H9 (cell line): Measurements from ENCODE around the gene MYMX. TPM values are rescaled to one million over a fixed set of nuclear protein-coding genes. Genes with fewer than 3 reads are reported as not detected.
A peak's percentile ranks its signal among the peaks of the same experiment; 100 is the strongest.

ENCODE experiments used
- DNase-seq: peaks from one replicate; pipeline ENCODE4 v3.0.0-alpha.2; 2017
- H2AFZ ChIP-seq: one replicate; pipeline ENCODE4 v1.6.1; 2013; ENCODE audit warnings: mild to moderate bottlenecking, low read length, control low read depth, moderate library complexity
- H2AK5ac ChIP-seq: 2 replicates; pipeline ENCODE4 v1.6.1; 2013; ENCODE audit warnings: low read length, control low read depth, mixed read lengths; ENCODE audit not compliant: insufficient read length
- H2BK120ac ChIP-seq: one replicate; pipeline ENCODE4 v1.6.1; 2013; ENCODE audit warnings: low read depth, mild to moderate bottlenecking, low read length, control low read depth, inconsistent platforms; ENCODE audit not compliant: poor library complexity, severe bottlenecking
- H2BK12ac ChIP-seq: 2 replicates; pipeline ENCODE4 v1.6.1; 2013; ENCODE audit warnings: low read length, control low read depth, mixed read lengths, low read depth; ENCODE audit not compliant: insufficient read length
- H2BK15ac ChIP-seq: 2 replicates; pipeline ENCODE4 v1.6.1; 2013; ENCODE audit warnings: low read depth, low read length, control low read depth
- H2BK20ac ChIP-seq: one replicate; pipeline ENCODE4 v1.6.1; 2013; ENCODE audit warnings: low read depth, mild to moderate bottlenecking, low read length, control low read depth, inconsistent platforms; ENCODE audit not compliant: poor library complexity, severe bottlenecking
- H2BK5ac ChIP-seq: 2 replicates; pipeline ENCODE4 v1.6.1; 2013; ENCODE audit warnings: low read length, control low read depth, mixed read lengths; ENCODE audit not compliant: insufficient read length
- H3K14ac ChIP-seq: 2 replicates; pipeline ENCODE4 v1.6.1; 2013; ENCODE audit warnings: low read length, control low read depth; ENCODE audit not compliant: insufficient read depth
- H3K18ac ChIP-seq: 2 replicates; pipeline ENCODE4 v1.6.1; 2013; ENCODE audit warnings: low read depth, mild to moderate bottlenecking, mixed read lengths, low read length, control low read depth; ENCODE audit not compliant: insufficient read length
- H3K23ac ChIP-seq: 2 replicates; pipeline ENCODE4 v1.6.1; 2013; ENCODE audit warnings: low read length, control low read depth, mixed read lengths, low read depth; ENCODE audit not compliant: insufficient read length
- H3K23me2 ChIP-seq: 2 replicates; pipeline ENCODE4 v1.6.1; 2013; ENCODE audit warnings: low read depth, mild to moderate bottlenecking, mixed read lengths, low read length, control low read depth; ENCODE audit not compliant: insufficient read length, poor library complexity, severe bottlenecking
- H3K27ac ChIP-seq: 2 replicates; pipeline ENCODE4 v1.5.1; 2013; ENCODE audit warnings: low read length, control low read depth, mixed read lengths, low read depth; ENCODE audit not compliant: insufficient read length
- H3K27me3 ChIP-seq: 2 replicates; pipeline ENCODE4 v1.6.1; 2013; ENCODE audit warnings: low read length, control low read depth, inconsistent platforms; ENCODE audit not compliant: insufficient read depth
- H3K4ac ChIP-seq: 2 replicates; pipeline ENCODE4 v1.6.1; 2013; ENCODE audit warnings: low read depth, mild to moderate bottlenecking, control low read depth, inconsistent platforms, low read length, moderate library complexity
- H3K4me1 ChIP-seq: 2 replicates; pipeline ENCODE4 v1.6.1; 2013; ENCODE audit warnings: low read length, control low read depth, inconsistent platforms; ENCODE audit not compliant: insufficient read depth
- H3K4me2 ChIP-seq: 2 replicates; pipeline ENCODE4 v1.6.1; 2013; ENCODE audit warnings: low read length, control low read depth, mixed read lengths; ENCODE audit not compliant: insufficient read length, insufficient read depth
- H3K56ac ChIP-seq: 2 replicates; pipeline ENCODE4 v1.6.1; 2013; ENCODE audit warnings: low read depth, mild to moderate bottlenecking, mixed read lengths, low read length, control low read depth; ENCODE audit not compliant: insufficient read length
- H3K79me1 ChIP-seq: 2 replicates; pipeline ENCODE4 v1.6.1; 2013; ENCODE audit warnings: low read depth, mild to moderate bottlenecking, moderate library complexity, low read length, control low read depth, inconsistent platforms; ENCODE audit not compliant: insufficient read depth, poor library complexity, severe bottlenecking
- H3K79me2 ChIP-seq: 2 replicates; pipeline ENCODE4 v1.6.1; 2013; ENCODE audit warnings: low read length, control low read depth, inconsistent platforms; ENCODE audit not compliant: insufficient read depth
- H3K9ac ChIP-seq: 2 replicates; pipeline ENCODE4 v1.6.1; 2013; ENCODE audit warnings: low read length, control low read depth, mixed read lengths; ENCODE audit not compliant: insufficient read length; ENCODE audit errors: extremely low read depth
- H3K9me3 ChIP-seq: one replicate; pipeline ENCODE4 v1.6.1; 2013; ENCODE audit warnings: low read depth, low read length, inconsistent platforms; ENCODE audit not compliant: control insufficient read depth
- H3T11ph ChIP-seq: one replicate; pipeline ENCODE4 v1.6.1; 2013; ENCODE audit warnings: mild to moderate bottlenecking, low read length, control low read depth, inconsistent platforms
- H4K20me1 ChIP-seq: one replicate; pipeline ENCODE4 v1.6.1; 2013; ENCODE audit not compliant: control insufficient read depth, insufficient read length, insufficient read depth
- H4K5ac ChIP-seq: 2 replicates; pipeline ENCODE4 v1.6.1; 2013; ENCODE audit warnings: low read depth, mild to moderate bottlenecking, mixed read lengths, low read length, control low read depth; ENCODE audit not compliant: insufficient read length
- H4K8ac ChIP-seq: replicated peaks from 2 replicates; pipeline ENCODE4 v1.6.1; 2013; ENCODE audit warnings: low read length, control low read depth, mixed read lengths, low read depth; ENCODE audit not compliant: insufficient read length
- H4K91ac ChIP-seq: 2 replicates; pipeline ENCODE4 v1.6.1; 2013; ENCODE audit warnings: low read depth, mild to moderate bottlenecking, moderate library complexity, mixed read lengths, low read length, control low read depth; ENCODE audit not compliant: insufficient read length
- H3K27ac Mint-ChIP-seq, 3 experiments: 2 replicates in 2 of 3; 3 replicates in 1 of 3; pipeline ENCODE4 v1.8.0; 2020 to 2021; ENCODE audit warnings: mixed read lengths in 3 of 3, mild to moderate bottlenecking in 1 of 3, moderate library complexity in 1 of 3
- H3K27me3 Mint-ChIP-seq: 2 replicates; pipeline ENCODE4 v1.8.0; 2021; ENCODE audit warnings: low read depth, mild to moderate bottlenecking, moderate library complexity, mixed read lengths
- H3K36me3 Mint-ChIP-seq, 3 experiments: 2 replicates in 2 of 3; 3 replicates in 1 of 3; pipeline ENCODE4 v1.8.0; 2020 to 2021; ENCODE audit warnings: low read depth in 3 of 3, mixed read lengths in 3 of 3; ENCODE audit not compliant: insufficient read depth in 1 of 3
- H3K4me1 Mint-ChIP-seq, 2 experiments: 2 replicates each; pipeline ENCODE4 v1.8.0; 2020; ENCODE audit warnings: mixed read lengths in 2 of 2
- H3K4me3 Mint-ChIP-seq, 2 experiments: 2 replicates in 1 of 2; 3 replicates in 1 of 2; pipeline ENCODE4 v1.8.0; 2020 to 2021; ENCODE audit warnings: mild to moderate bottlenecking in 2 of 2, mixed read lengths in 2 of 2, moderate library complexity in 1 of 2
- H3K9me3 Mint-ChIP-seq, 2 experiments: 2 replicates in 1 of 2; 3 replicates in 1 of 2; pipeline ENCODE4 v1.8.0; 2020; ENCODE audit warnings: mild to moderate bottlenecking in 2 of 2, mixed read lengths in 2 of 2, moderate library complexity in 1 of 2
- WGBS: extraction: QIAGEN DNeasy Blood & Tissue Kit; methylation state at CpG from one replicate; pipeline ENCODE4 v1.1.7; 2013; ENCODE audit warnings: missing lambda C conversion rate, low lambda C conversion rate, mixed read lengths; ENCODE audit not compliant: insufficient read length; ENCODE audit errors: extremely low coverage; 5-methylcytosine and 5-hydroxymethylcytosine counted together
- total RNA-seq: library from RNA; stranded (reverse); gene quantifications from 2 replicates; pipeline ENCODE4 v1.2.1, GENCODE V29; 2021
- TF ChIP-seq, protein P1 (sequence below): fragments of 200-600 bp; sonication (generic); conservative IDR thresholded peaks from 3 replicates; pipeline ENCODE4 v1.8.0; 2021; ENCODE audit warnings: antibody characterized with exemption, mild to moderate bottlenecking

The MYMX gene
- total RNA-seq, 1 experiment from 2014 or later = 1.1 TPM

DNA sequence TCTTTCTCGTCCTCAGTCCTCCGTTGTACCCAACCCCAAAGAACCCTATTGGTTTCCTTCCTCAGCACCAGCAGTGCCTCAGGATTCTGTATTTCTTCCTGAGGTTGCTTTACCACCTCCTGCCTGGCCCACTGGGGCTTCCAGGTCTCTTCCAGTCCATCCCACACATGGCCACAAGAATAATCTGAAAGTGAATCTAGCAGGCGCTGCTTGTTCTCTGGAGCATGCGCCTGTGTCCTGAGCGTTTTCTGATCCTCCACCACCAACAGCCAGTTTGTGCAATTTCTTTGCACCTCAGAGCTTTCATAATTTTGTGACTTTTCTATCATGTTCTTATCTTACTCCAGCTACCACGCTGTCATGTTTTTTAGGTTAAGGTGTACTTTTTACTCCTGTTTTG is 18.5 kb downstream of the MYMX start:
- Histone ChIP-seq H4K20me1 (no peaks in the 10 kb centered on the region), H3T11ph (no peak overlapping the region), H3K79me1 (no peaks in the 10 kb centered on the region), H3K9ac (no peak overlapping the region), H3K56ac (no peak overlapping the region), H3K4me2 (no peak overlapping the region), H4K8ac (no peak overlapping the region), H2AK5ac (no peak overlapping the region), H3K4ac (no peak overlapping the region), H2BK5ac (no peak overlapping the region), H2BK12ac (no peak overlapping the region), H3K14ac (no peak overlapping the region), H4K91ac (no peak overlapping the region), H3K4me1 (no peaks in the 10 kb centered on the region; the same call in 1 of the 2 replicates), H2BK120ac (no peak overlapping the region), H3K79me2 (no peaks in the 10 kb centered on the region), H3K27me3 (no peaks in the 10 kb centered on the region), H2BK15ac (no peak overlapping the region), H2BK20ac (no peak overlapping the region), H3K23ac (no peak overlapping the region), H3K9me3 (no peaks in the 10 kb centered on the region), H4K5ac (no peak overlapping the region), H2AFZ (no peak overlapping the region), H3K23me2 (peaks cover 3% of the 10 kb centered on the region), H3K27ac (no peak overlapping the region), H3K18ac (no peak overlapping the region)
- no peak overlapping the region; a peak in 2 of 5 replicates for H3K4me3 Mint-ChIP-seq
- no peaks in the 10 kb centered on the region; a peak in 1 of 5 replicates for H3K9me3 Mint-ChIP-seq
- peaks cover 35 to 37% of the 10 kb centered on the region in 2 experiments for H3K4me1 Mint-ChIP-seq
- H3K27ac Mint-ChIP-seq = peak overlapping the region in 2 of 3 experiments; percentile 24 to 61; a peak in 3 of 7 replicates
- WGBS = no CpG with 5 or more reads among the region's 6 CpGs
- TF ChIP-seq, protein P1, sequence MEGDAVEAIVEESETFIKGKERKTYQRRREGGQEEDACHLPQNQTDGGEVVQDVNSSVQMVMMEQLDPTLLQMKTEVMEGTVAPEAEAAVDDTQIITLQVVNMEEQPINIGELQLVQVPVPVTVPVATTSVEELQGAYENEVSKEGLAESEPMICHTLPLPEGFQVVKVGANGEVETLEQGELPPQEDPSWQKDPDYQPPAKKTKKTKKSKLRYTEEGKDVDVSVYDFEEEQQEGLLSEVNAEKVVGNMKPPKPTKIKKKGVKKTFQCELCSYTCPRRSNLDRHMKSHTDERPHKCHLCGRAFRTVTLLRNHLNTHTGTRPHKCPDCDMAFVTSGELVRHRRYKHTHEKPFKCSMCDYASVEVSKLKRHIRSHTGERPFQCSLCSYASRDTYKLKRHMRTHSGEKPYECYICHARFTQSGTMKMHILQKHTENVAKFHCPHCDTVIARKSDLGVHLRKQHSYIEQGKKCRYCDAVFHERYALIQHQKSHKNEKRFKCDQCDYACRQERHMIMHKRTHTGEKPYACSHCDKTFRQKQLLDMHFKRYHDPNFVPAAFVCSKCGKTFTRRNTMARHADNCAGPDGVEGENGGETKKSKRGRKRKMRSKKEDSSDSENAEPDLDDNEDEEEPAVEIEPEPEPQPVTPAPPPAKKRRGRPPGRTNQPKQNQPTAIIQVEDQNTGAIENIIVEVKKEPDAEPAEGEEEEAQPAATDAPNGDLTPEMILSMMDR = no peak
- H3K36me3 Mint-ChIP-seq = peaks cover 34 to 52% (median 50%) of the 10 kb centered on the region in 3 experiments; a peak in 6 of 7 replicates
- DNase-seq = no peak
- peaks cover 11% of the 10 kb centered on the region for H3K27me3 Mint-ChIP-seq
